A673 (cell line): Measurements from ENCODE around the gene HHLA2. TPM values are rescaled to one million over a fixed set of nuclear protein-coding genes. Genes with fewer than 3 reads are reported as not detected.

Source experiments
- BruUV-seq: library from RNA; stranded (reverse); fragments of 400-500 nt; replicated peaks from 2 replicates; lab custom pipeline; 2021; lab: Mats Ljungman, UMichigan
- CTCF ChIA-PET: fragments of 300-600 bp; sonication (Branson Sonifier 250); formaldehyde crosslinking; loops from one replicate; lab custom pipeline; 2022; ENCODE audit warnings: antibody characterized with exemption; lab: Charles Lee
- POLR2A ChIA-PET: fragments of 300-600 bp; sonication (Branson Sonifier 250); formaldehyde crosslinking; loops from one replicate; lab custom pipeline; 2022; ENCODE audit warnings: antibody characterized with exemption; ENCODE audit not compliant: low non-redundant PET; lab: Charles Lee
- DNase-seq: peaks from one replicate; pipeline ENCODE4 v3.0.0-alpha.2; 2015; ENCODE audit warnings: low spot score
- H3K27ac ChIP-seq: fragments of 200-600 bp; sonication (generic); 2 replicates; pipeline ENCODE4 v1.5.1; 2016; ENCODE audit warnings: mixed run types, low read depth, mild to moderate bottlenecking, mixed read lengths, antibody characterized with exemption, low read length; ENCODE audit not compliant: poor library complexity, severe bottlenecking
- H3K27me3 ChIP-seq: fragments of 200-600 bp; sonication (generic); replicated peaks from 2 replicates; pipeline ENCODE4 v1.6.1; 2017; ENCODE audit warnings: mixed run types, low read depth, mild to moderate bottlenecking, mixed read lengths, antibody characterized with exemption, low read length; ENCODE audit not compliant: insufficient read depth, poor library complexity
- H3K36me3 ChIP-seq: fragments of 200-600 bp; sonication (generic); 2 replicates; pipeline ENCODE4 v1.6.1; 2016; ENCODE audit warnings: mixed run types, mild to moderate bottlenecking, mixed read lengths, antibody characterized with exemption, low read length; ENCODE audit not compliant: insufficient read depth, poor library complexity, severe bottlenecking
- H3K4me1 ChIP-seq: fragments of 200-600 bp; sonication (generic); 2 replicates; pipeline ENCODE4 v1.6.1; 2017; ENCODE audit warnings: mixed run types, mild to moderate bottlenecking, mixed read lengths, antibody characterized with exemption, low read length; ENCODE audit not compliant: insufficient read depth, poor library complexity, severe bottlenecking
- H3K4me3 ChIP-seq: fragments of 200-600 bp; sonication (generic); 2 replicates; pipeline ENCODE4 v1.5.1; 2016; ENCODE audit warnings: low read depth, mixed run types, mild to moderate bottlenecking, mixed read lengths, low read length; ENCODE audit not compliant: poor library complexity, severe bottlenecking
- H3K9me3 ChIP-seq: fragments of 200-600 bp; sonication (generic); 2 replicates; pipeline ENCODE4 v1.6.1; 2016; ENCODE audit warnings: mixed run types, low read depth, mild to moderate bottlenecking, mixed read lengths, antibody characterized with exemption, low read length; ENCODE audit not compliant: poor library complexity, severe bottlenecking
- CTCF ChIP-seq: fragments of 300-800, 200-600 bp; sonication (generic); conservative IDR thresholded peaks from 2 replicates; pipeline ENCODE4 v1.5.1; 2017; ENCODE audit warnings: low read depth, mild to moderate bottlenecking, antibody characterized with exemption, low read length, moderate library complexity, mixed read lengths
- EZH2 ChIP-seq: fragments of 200-600 bp; sonication (generic); IDR thresholded peaks from 2 replicates; pipeline ENCODE4 v1.6.1; 2017; ENCODE audit warnings: borderline replicate concordance, low read depth, mild to moderate bottlenecking, mixed read lengths, antibody characterized with exemption, low read length; ENCODE audit not compliant: poor library complexity, severe bottlenecking
- intact Hi-C: fragments of 100-400 bp; cut with micrococcal nuclease; formaldehyde crosslinking; loops from one replicate; pipeline ENCODE4 v1.10.0; 2022; ENCODE audit not compliant: unreplicated experiment
- total RNA-seq: library from RNA; stranded (reverse); gene quantifications from 2 replicates; pipeline ENCODE4 v1.2.3, GENCODE V29; 2021

HHLA2 gene
- total RNA-seq, 1 experiment from 2014 or later: not detected

GRCh38 chr3:108293858-108294257 lies 2.5 kb upstream of the HHLA2 start:
- H3K4me3 ChIP-seq: no peak overlapping the region
- CTCF ChIA-PET: no interaction called here
- no peak for DNase-seq
- no peak overlapping the region for H3K27ac ChIP-seq
- H3K27me3 ChIP-seq: no peaks in the 10 kb centered on the region
- no peaks in the 10 kb centered on the region for H3K4me1 ChIP-seq
- TF ChIP-seq EZH2: no peak
- TF ChIP-seq CTCF: no peak
- POLR2A ChIA-PET: no interaction called here
- H3K9me3 ChIP-seq: no peaks in the 10 kb centered on the region
- BruUV-seq: no TSS peak
- no peaks in the 10 kb centered on the region for H3K36me3 ChIP-seq
- intact Hi-C loops: no loop called here

GRCh38 chr3:108295421-108296175 lies 750 bp upstream of the HHLA2 start:
- BruUV-seq: no TSS peak
- H3K4me1 ChIP-seq: no peaks in the 10 kb centered on the region
- no peak overlapping the region for H3K27ac ChIP-seq
- DNase-seq: no peak
- peaks cover under 1% of the 10 kb centered on the region for H3K27me3 ChIP-seq
- H3K36me3 ChIP-seq: no peaks in the 10 kb centered on the region
- H3K9me3 ChIP-seq: no peaks in the 10 kb centered on the region
- POLR2A ChIA-PET: no interaction called here
- no peak for TF ChIP-seq EZH2
- no peak for TF ChIP-seq CTCF
- H3K4me3 ChIP-seq: no peak overlapping the region
- CTCF ChIA-PET: no interaction called here
- intact Hi-C loops: no loop called here

GRCh38 chr3:108297647-108298046 lies 1.3 kb downstream of the HHLA2 start:
- intact Hi-C loops: no loop called here
- Histone ChIP-seq H3K9me3 (no peaks in the 10 kb centered on the region), H3K4me3 (no peak overlapping the region), H3K4me1 (no peaks in the 10 kb centered on the region), H3K27me3 (peaks cover 6% of the 10 kb centered on the region), H3K27ac (no peak overlapping the region), H3K36me3 (no peaks in the 10 kb centered on the region)
- DNase-seq: no peak
- CTCF ChIA-PET: no interaction called here
- TF ChIP-seq EZH2 (no peak), CTCF (no peak)
- no TSS peak for BruUV-seq
- POLR2A ChIA-PET: no interaction called here
